AG10803 (cell line): Measurements from ENCODE around the gene ING3.

Experiments
- DNase-seq: peaks from one replicate; pipeline ENCODE4 v3.0.0; 2010; ENCODE audit warnings: low read depth
- H3K4me3 ChIP-seq: 2 replicates; pipeline ENCODE4 v1.5.1; 2011; ENCODE audit warnings: mild to moderate bottlenecking, low read length, control low read depth
- CTCF ChIP-seq: conservative IDR thresholded peaks from 2 replicates; pipeline ENCODE4 v1.5.1; 2011; ENCODE audit warnings: mild to moderate bottlenecking, low read length, control low read depth, inconsistent platforms

The ING3 gene

GRCh38 chr7:120920591-120921274 lies 29.8 kb upstream of the ING3 start:
- H3K4me3 ChIP-seq, result no peak overlapping the region
- no peak for TF ChIP-seq CTCF
- no peak for DNase-seq

GRCh38 chr7:120924837-120925236 lies 25.7 kb upstream of the ING3 start:
- TF ChIP-seq CTCF, result no peak

GRCh38 chr7:120925392-120925791 lies 25.2 kb upstream of the ING3 start:
- TF ChIP-seq CTCF, result no peak
- no peak overlapping the region for H3K4me3 ChIP-seq
- no peak for DNase-seq

More at GRCh38 chr7:120924837-120925236, 25.7 kb upstream of the ING3 start:
- DNase-seq, result no peak
- H3K4me3 ChIP-seq, result no peak overlapping the region

- H3K4me3 ChIP-seq, result no peak overlapping the region
- no peak for TF ChIP-seq CTCF
- DNase-seq, result no peak
These were observed 23.6 kb upstream of the ING3 start for GRCh38 chr7:120926943-120927346.

GRCh38 chr7:120927454-120928103 lies 23.0 kb upstream of the ING3 start:
- TF ChIP-seq CTCF, result no peak
- H3K4me3 ChIP-seq, result no peak overlapping the region
- no peak for DNase-seq

GRCh38 chr7:120931243-120931642 lies 19.3 kb upstream of the ING3 start:
- no peak for TF ChIP-seq CTCF
- H3K4me3 ChIP-seq, result no peak overlapping the region
- DNase-seq, result no peak

GRCh38 chr7:120933475-120933874 lies 17.1 kb upstream of the ING3 start:
- DNase-seq, result no peak
- H3K4me3 ChIP-seq, result no peak overlapping the region
- no peak for TF ChIP-seq CTCF
